Thoracic aorta (tissue), 2 donors: ENCODE data around the gene DYNLRB1. TPM values are rescaled to one million over a fixed set of nuclear protein-coding genes. Genes with fewer than 3 reads are reported as not detected.

Source experiments
- ATAC-seq: fragments of 150-250 bp; one replicate; pipeline ENCODE4 v1.8.0; 2017; ENCODE audit warnings: low read depth; ENCODE audit not compliant: insufficient number of reproducible peaks, low FRiP score
- DNase-seq: peaks from one replicate; pipeline ENCODE4 v3.0.0-alpha.2; 2020; ENCODE audit warnings: low spot score
- H3K27ac ChIP-seq, 2 donors: fragments of 200-600 bp; sonication (generic); 1 replicate in 1 of 2; 2 replicates in 1 of 2; pipeline ENCODE4 v1.5.1; 2016; ENCODE audit warnings: mild to moderate bottlenecking in 2 of 2, moderate library complexity in 2 of 2
- H3K27me3 ChIP-seq: fragments of 200-600 bp; sonication (generic); replicated peaks from 2 replicates; pipeline ENCODE4 v1.6.0; 2016; ENCODE audit warnings: mild to moderate bottlenecking; ENCODE audit not compliant: insufficient read depth
- H3K36me3 ChIP-seq: fragments of 200-600 bp; sonication (generic); one replicate; pipeline ENCODE4 v1.5.1; 2016
- H3K4me1 ChIP-seq, 2 donors: fragments of 200-600 bp; sonication (generic); 1 replicate in 1 of 2; 2 replicates in 1 of 2; pipeline versions ENCODE4 v1.5.1 to v1.6.0; 2016; ENCODE audit warnings: low read depth in 2 of 2, mild to moderate bottlenecking in 1 of 2; ENCODE audit not compliant: control insufficient read depth in 1 of 2
- H3K4me3 ChIP-seq: fragments of 200-600 bp; sonication (generic); 2 replicates; pipeline ENCODE4 v1.5.1; 2016; ENCODE audit warnings: mild to moderate bottlenecking
- H3K9me3 ChIP-seq: fragments of 200-600 bp; sonication (generic); 2 replicates; pipeline ENCODE4 v1.5.1; 2016
- total RNA-seq, 2 donors: library from RNA; depleted of rRNA; stranded (reverse); fragments of >200 nt; gene quantifications; one replicate each; pipeline versions ENCODE4 v1.1.0 to v1.2.3, GENCODE V29; 2016
- TF ChIP-seq, protein P1 (sequence below): fragments of 200-600 bp; sonication (generic); IDR thresholded peaks from one replicate; pipeline ENCODE4 v1.5.1; 2019; ENCODE audit warnings: antibody characterized with exemption

DYNLRB1 gene
- total RNA-seq, 2 donors from 2014 or later: 115 to 138 TPM

DNA sequence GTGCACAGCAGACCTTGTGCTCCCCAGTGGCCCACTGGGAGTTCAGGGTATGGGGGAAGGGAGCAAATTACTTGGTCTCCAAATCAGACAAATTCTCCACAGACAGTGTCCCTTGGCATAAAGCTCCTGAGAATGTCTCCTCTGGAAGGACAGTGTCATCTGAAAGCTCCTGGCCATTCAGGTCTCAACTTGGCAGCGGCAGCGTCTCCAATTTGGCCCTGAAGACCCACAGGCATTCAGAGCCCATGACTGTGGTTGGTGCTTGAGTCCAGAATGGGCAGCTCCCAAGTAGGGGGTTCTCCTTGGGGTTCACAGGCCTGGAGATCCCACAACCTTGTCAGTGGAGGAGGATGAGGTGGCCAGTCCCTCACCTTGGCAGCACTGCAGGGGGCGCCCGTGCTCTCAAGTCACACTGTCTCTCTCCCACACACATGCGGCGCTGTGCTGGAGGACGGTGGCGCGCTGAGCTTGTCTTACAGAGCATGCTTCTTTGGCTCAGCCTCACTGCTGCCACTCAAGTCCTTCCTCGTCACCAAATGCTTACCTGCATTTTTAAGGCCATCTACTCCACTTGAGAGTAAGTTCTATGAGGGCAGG, 20.7 kb downstream of the DYNLRB1 start:
- H3K9me3 ChIP-seq: no peaks in the 10 kb centered on the region
- no peak for DNase-seq
- no peak for ATAC-seq
- peaks cover 63% of the 10 kb centered on the region for H3K36me3 ChIP-seq
- H3K4me1 ChIP-seq: no peaks in the 10 kb centered on the region
- H3K4me3 ChIP-seq: no peak overlapping the region
- H3K27ac ChIP-seq: no peak overlapping the region
- H3K27me3 ChIP-seq: no peaks in the 10 kb centered on the region
- TF ChIP-seq, protein P1, sequence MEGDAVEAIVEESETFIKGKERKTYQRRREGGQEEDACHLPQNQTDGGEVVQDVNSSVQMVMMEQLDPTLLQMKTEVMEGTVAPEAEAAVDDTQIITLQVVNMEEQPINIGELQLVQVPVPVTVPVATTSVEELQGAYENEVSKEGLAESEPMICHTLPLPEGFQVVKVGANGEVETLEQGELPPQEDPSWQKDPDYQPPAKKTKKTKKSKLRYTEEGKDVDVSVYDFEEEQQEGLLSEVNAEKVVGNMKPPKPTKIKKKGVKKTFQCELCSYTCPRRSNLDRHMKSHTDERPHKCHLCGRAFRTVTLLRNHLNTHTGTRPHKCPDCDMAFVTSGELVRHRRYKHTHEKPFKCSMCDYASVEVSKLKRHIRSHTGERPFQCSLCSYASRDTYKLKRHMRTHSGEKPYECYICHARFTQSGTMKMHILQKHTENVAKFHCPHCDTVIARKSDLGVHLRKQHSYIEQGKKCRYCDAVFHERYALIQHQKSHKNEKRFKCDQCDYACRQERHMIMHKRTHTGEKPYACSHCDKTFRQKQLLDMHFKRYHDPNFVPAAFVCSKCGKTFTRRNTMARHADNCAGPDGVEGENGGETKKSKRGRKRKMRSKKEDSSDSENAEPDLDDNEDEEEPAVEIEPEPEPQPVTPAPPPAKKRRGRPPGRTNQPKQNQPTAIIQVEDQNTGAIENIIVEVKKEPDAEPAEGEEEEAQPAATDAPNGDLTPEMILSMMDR: no peak

DNA sequence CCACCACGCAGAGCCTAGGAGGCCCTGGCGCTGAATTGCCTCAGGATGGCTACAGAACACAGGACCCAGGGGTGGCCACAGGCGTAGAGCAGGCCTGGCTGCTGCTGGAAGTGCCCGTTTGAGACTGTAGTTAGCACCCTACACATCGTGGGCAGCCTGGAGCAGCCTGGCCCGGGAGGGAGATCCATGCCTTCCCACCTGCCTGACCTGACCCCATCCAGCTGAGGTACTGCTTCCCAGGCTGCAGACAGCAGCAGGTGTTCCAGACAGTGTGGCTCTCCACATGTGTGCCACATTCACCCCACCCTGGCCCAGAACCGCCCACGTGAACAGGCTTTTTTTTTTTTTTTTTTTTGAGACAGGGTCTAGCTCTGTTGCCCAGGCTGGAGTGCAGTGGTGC, 21.4 kb downstream of the DYNLRB1 start:
- no peak for DNase-seq
- ATAC-seq: no peak

DNA sequence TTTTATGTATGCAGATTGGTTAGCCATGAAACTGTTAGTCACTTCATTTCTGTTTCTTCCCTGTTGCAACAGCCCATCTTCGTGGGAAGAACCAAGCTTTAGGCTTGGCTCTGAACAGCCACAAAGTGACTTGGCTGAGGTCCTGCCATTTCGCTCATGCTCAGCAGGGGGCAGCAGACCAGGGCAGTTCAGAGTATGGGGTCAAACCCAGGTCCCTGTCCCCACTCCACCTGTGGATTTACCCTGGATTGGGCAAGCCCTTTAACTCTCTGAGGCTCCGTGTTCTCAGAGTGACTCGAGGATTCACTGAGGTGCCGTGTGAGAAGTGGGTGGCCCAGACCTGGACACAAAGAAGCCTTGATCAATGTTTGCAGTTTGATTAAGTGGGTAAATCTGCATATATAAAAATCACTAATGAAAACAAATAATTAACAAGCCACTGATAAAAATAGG, 22.5 kb downstream of the DYNLRB1 start:
- no peak overlapping the region for H3K27ac ChIP-seq

More for the DNA sequence above, 21.4 kb downstream of the DYNLRB1 start:
- no peak overlapping the region for H3K4me3 ChIP-seq
- H3K27me3 ChIP-seq: no peaks in the 10 kb centered on the region
- H3K27ac ChIP-seq: no peak overlapping the region
- H3K4me1 ChIP-seq: no peaks in the 10 kb centered on the region
- peaks cover 61% of the 10 kb centered on the region for H3K36me3 ChIP-seq
- no peaks in the 10 kb centered on the region for H3K9me3 ChIP-seq
- TF ChIP-seq, protein P1: no peak

DNA sequence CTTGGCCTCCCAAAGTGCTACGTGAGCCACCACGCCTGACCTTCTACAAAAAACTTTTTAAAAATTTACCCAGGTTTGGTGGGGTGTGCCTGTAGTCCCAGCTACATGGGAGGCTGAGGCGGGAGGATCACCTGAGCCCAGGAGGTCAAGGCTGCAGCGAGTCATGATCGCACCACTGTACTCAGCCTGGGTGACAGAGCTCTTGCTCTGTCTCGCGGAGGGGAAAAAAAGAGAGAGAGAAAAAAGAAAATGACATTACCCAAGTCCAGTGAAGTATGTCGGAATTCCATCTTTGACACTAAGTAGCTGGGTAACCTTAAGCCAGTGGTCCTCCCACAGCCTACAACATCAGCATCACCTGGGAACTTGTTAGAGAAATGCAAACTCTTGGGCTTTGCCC, 23.5 kb downstream of the DYNLRB1 start:
- ATAC-seq (no peak), DNase-seq (no peak)
- TF ChIP-seq, protein P1: no peak
- Histone ChIP-seq H3K27ac (no peak overlapping the region), H3K4me3 (no peak overlapping the region), H3K9me3 (no peaks in the 10 kb centered on the region), H3K27me3 (no peaks in the 10 kb centered on the region), H3K4me1 (no peaks in the 10 kb centered on the region), H3K36me3 (peaks cover 49% of the 10 kb centered on the region)

More for the DNA sequence above, 22.5 kb downstream of the DYNLRB1 start:
- H3K9me3 ChIP-seq: no peaks in the 10 kb centered on the region
- DNase-seq (no peak), ATAC-seq (no peak)
- no peaks in the 10 kb centered on the region for H3K27me3 ChIP-seq
- no peaks in the 10 kb centered on the region for H3K4me1 ChIP-seq
- no peak overlapping the region for H3K4me3 ChIP-seq
- TF ChIP-seq, protein P1: peak; percentile 57
- H3K36me3 ChIP-seq: peaks cover 56% of the 10 kb centered on the region

DNA sequence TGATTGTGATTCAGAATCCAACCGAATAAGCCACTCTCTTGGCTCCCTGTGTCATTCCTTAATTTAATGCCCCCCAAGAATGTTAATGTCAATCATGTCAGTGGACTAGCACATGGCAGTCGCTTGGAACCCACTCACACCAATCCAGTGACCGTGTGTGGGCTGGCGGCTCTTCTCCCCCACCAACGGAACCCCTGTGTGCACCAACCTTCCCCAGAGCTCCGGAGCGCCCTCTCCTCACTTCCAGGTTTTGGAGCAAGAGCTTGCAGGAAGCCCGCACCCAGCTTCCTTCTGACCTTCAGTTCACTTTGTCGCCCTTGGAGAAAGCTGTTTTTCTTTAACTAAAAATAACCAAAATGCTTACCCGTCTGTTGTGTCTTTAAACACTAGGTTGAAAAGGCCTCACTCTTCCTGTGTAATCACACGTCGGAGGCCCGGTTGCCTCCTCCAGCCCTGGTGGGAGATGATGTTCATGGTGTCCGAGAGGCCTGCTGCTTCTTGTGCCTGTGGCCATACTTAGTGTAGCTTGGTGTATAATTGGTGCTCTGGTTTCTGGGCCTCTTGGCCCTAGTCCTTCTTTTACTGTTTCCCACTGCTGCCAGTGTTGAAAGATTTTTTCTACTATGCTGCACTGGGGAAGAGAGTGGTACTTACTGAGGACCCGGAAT, 24.5 kb downstream of the DYNLRB1 start:
- H3K27me3 ChIP-seq: no peaks in the 10 kb centered on the region
- no peak overlapping the region for H3K4me3 ChIP-seq
- H3K4me1 ChIP-seq: no peaks in the 10 kb centered on the region
- DNase-seq (no peak), ATAC-seq (no peak)
- no peak overlapping the region for H3K27ac ChIP-seq
- H3K9me3 ChIP-seq: no peaks in the 10 kb centered on the region
- peaks cover 39% of the 10 kb centered on the region for H3K36me3 ChIP-seq
- TF ChIP-seq, protein P1: no peak
